ENCODE results near the gene FGD6. TPM values are rescaled to one million over a fixed set of nuclear protein-coding genes. Genes with fewer than 3 reads are reported as not detected.

The FGD6 gene
- 11.1 and 16.1 TPM in 2 replicates for total RNA-seq (2014; rRNA removed; shearing (Covaris generic))

GRCh38 chr12:95217377-95218149 lies at the start of gene FGD6, which contains the start of gene VEZT:
TSS of gene FGD6 (minus strand) at chr12:95217467. CDS start at chr12:95217240, 227 bp downstream.
TSS of gene VEZT (plus strand) at chr12:95217807. CDS start at chr12:95217851, 44 bp downstream.
- Histone ChIP-seq H3K36me3 (replicated peaks; ENCODE audit: control insufficient read depth, insufficient read depth, low read length) (no peaks in the 10 kb centered on the region), H3K4me3 (ENCODE audit: insufficient read depth, low read depth, low read length) (peak within 1 kb of the TSS; percentile 85), H3K27me3 (ENCODE audit: control insufficient read depth, insufficient read depth, low read length) (no peaks in the 10 kb centered on the region)
- peak; percentile 92 for DNase-seq

GRCh38 chr12:95266254-95266653 lies 49.0 kb upstream of the FGD6 start:
- peaks cover 7% of the 10 kb centered on the region for H3K36me3 ChIP-seq (replicated peaks; ENCODE audit: control insufficient read depth, insufficient read depth, low read length)
- no peak overlapping the region for H3K4me3 ChIP-seq (ENCODE audit: insufficient read depth, low read depth, low read length)
- H3K27me3 ChIP-seq (ENCODE audit: control insufficient read depth, insufficient read depth, low read length): no peaks in the 10 kb centered on the region
- DNase-seq: no peak

GRCh38 chr12:95265765-95266164 lies 48.5 kb upstream of the FGD6 start:
- Histone ChIP-seq H3K36me3 (replicated peaks; ENCODE audit: control insufficient read depth, insufficient read depth, low read length) (peaks cover 7% of the 10 kb centered on the region), H3K27me3 (ENCODE audit: control insufficient read depth, insufficient read depth, low read length) (no peaks in the 10 kb centered on the region), H3K4me3 (ENCODE audit: insufficient read depth, low read depth, low read length) (no peak overlapping the region)
- DNase-seq: peak; percentile 16

GRCh38 chr12:95262808-95263207 lies 45.5 kb upstream of the FGD6 start:
- Histone ChIP-seq H3K4me3 (ENCODE audit: insufficient read depth, low read depth, low read length) (no peak overlapping the region), H3K27me3 (ENCODE audit: control insufficient read depth, insufficient read depth, low read length) (no peaks in the 10 kb centered on the region), H3K36me3 (replicated peaks; ENCODE audit: control insufficient read depth, insufficient read depth, low read length) (peaks cover 7% of the 10 kb centered on the region)
- no peak for DNase-seq

GRCh38 chr12:95261109-95261508 lies 43.8 kb upstream of the FGD6 start:
- Histone ChIP-seq H3K4me3 (ENCODE audit: insufficient read depth, low read depth, low read length) (no peak overlapping the region), H3K36me3 (replicated peaks; ENCODE audit: control insufficient read depth, insufficient read depth, low read length) (peaks cover 5% of the 10 kb centered on the region), H3K27me3 (ENCODE audit: control insufficient read depth, insufficient read depth, low read length) (no peaks in the 10 kb centered on the region)
- no peak for DNase-seq

- H3K36me3 ChIP-seq (replicated peaks; ENCODE audit: control insufficient read depth, insufficient read depth, low read length): peaks cover 5% of the 10 kb centered on the region
- H3K4me3 ChIP-seq (ENCODE audit: insufficient read depth, low read depth, low read length): no peak overlapping the region
- DNase-seq: no peak
- H3K27me3 ChIP-seq (ENCODE audit: control insufficient read depth, insufficient read depth, low read length): no peaks in the 10 kb centered on the region
Observed at GRCh38 chr12:95259368-95259767, 42.1 kb upstream of the FGD6 start.

GRCh38 chr12:95258803-95259202 lies 41.5 kb upstream of the FGD6 start:
- no peak overlapping the region for H3K4me3 ChIP-seq (ENCODE audit: insufficient read depth, low read depth, low read length)
- DNase-seq: no peak
- H3K27me3 ChIP-seq (ENCODE audit: control insufficient read depth, insufficient read depth, low read length): no peaks in the 10 kb centered on the region
- H3K36me3 ChIP-seq (replicated peaks; ENCODE audit: control insufficient read depth, insufficient read depth, low read length): peaks cover 3% of the 10 kb centered on the region

GRCh38 chr12:95258151-95258550 lies 40.9 kb upstream of the FGD6 start:
- Histone ChIP-seq H3K27me3 (ENCODE audit: control insufficient read depth, insufficient read depth, low read length) (no peaks in the 10 kb centered on the region), H3K4me3 (ENCODE audit: insufficient read depth, low read depth, low read length) (no peak overlapping the region), H3K36me3 (replicated peaks; ENCODE audit: control insufficient read depth, insufficient read depth, low read length) (peaks cover 2% of the 10 kb centered on the region)
- DNase-seq: no peak

- H3K27me3 ChIP-seq (ENCODE audit: control insufficient read depth, insufficient read depth, low read length): no peaks in the 10 kb centered on the region
- H3K4me3 ChIP-seq (ENCODE audit: insufficient read depth, low read depth, low read length): no peak overlapping the region
- H3K36me3 ChIP-seq (replicated peaks; ENCODE audit: control insufficient read depth, insufficient read depth, low read length): no peaks in the 10 kb centered on the region
- peak; percentile 52 for DNase-seq
Observed at GRCh38 chr12:95257541-95257940, 40.3 kb upstream of the FGD6 start.

GRCh38 chr12:95253386-95253785 lies 36.1 kb upstream of the FGD6 start:
- no peaks in the 10 kb centered on the region for H3K27me3 ChIP-seq (ENCODE audit: control insufficient read depth, insufficient read depth, low read length)
- peaks cover 1% of the 10 kb centered on the region; the same call in 1 of the 2 replicates for H3K36me3 ChIP-seq (replicated peaks; ENCODE audit: control insufficient read depth, insufficient read depth, low read length)
- H3K4me3 ChIP-seq (ENCODE audit: insufficient read depth, low read depth, low read length): no peak overlapping the region
- DNase-seq: no peak

- Histone ChIP-seq H3K36me3 (replicated peaks; ENCODE audit: control insufficient read depth, insufficient read depth, low read length) (peaks cover 1% of the 10 kb centered on the region; the same call in 1 of the 2 replicates), H3K27me3 (ENCODE audit: control insufficient read depth, insufficient read depth, low read length) (no peaks in the 10 kb centered on the region), H3K4me3 (ENCODE audit: insufficient read depth, low read depth, low read length) (no peak overlapping the region)
- DNase-seq: no peak
Observed at GRCh38 chr12:95248604-95249360, 31.5 kb upstream of the FGD6 start.

GRCh38 chr12:95248095-95248494 lies 30.8 kb upstream of the FGD6 start:
- no peak overlapping the region for H3K4me3 ChIP-seq (ENCODE audit: insufficient read depth, low read depth, low read length)
- DNase-seq: no peak
- no peaks in the 10 kb centered on the region for H3K27me3 ChIP-seq (ENCODE audit: control insufficient read depth, insufficient read depth, low read length)
- peaks cover 3% of the 10 kb centered on the region; the same call in 1 of the 2 replicates for H3K36me3 ChIP-seq (replicated peaks; ENCODE audit: control insufficient read depth, insufficient read depth, low read length)

- no peak overlapping the region for H3K4me3 ChIP-seq (ENCODE audit: insufficient read depth, low read depth, low read length)
- H3K36me3 ChIP-seq (replicated peaks; ENCODE audit: control insufficient read depth, insufficient read depth, low read length): 0 out of 2 replicates have a peak, but pooled peaks cover 2% of the 10 kb centered on the region
- no peak for DNase-seq
- H3K27me3 ChIP-seq (ENCODE audit: control insufficient read depth, insufficient read depth, low read length): no peaks in the 10 kb centered on the region
Observed at GRCh38 chr12:95244350-95244749, 27.1 kb upstream of the FGD6 start.

GRCh38 chr12:95243497-95244183 lies 26.4 kb upstream of the FGD6 start:
- H3K27me3 ChIP-seq (ENCODE audit: control insufficient read depth, insufficient read depth, low read length): no peaks in the 10 kb centered on the region
- H3K36me3 ChIP-seq (replicated peaks; ENCODE audit: control insufficient read depth, insufficient read depth, low read length): 0 out of 2 replicates have a peak, but pooled peaks cover 2% of the 10 kb centered on the region
- H3K4me3 ChIP-seq (ENCODE audit: insufficient read depth, low read depth, low read length): no peak overlapping the region
- DNase-seq: no peak

All from H7 (cell line).